ENCODE measurements around the gene FAM98A.

FAM98A gene

GRCh38 chr2:33607905-33608304, 8.8 kb upstream of the FAM98A start:
- H3K4me3 ChIP-seq (ENCODE audit: low read length), result no peak overlapping the region
- TF ChIP-seq, protein P1, sequence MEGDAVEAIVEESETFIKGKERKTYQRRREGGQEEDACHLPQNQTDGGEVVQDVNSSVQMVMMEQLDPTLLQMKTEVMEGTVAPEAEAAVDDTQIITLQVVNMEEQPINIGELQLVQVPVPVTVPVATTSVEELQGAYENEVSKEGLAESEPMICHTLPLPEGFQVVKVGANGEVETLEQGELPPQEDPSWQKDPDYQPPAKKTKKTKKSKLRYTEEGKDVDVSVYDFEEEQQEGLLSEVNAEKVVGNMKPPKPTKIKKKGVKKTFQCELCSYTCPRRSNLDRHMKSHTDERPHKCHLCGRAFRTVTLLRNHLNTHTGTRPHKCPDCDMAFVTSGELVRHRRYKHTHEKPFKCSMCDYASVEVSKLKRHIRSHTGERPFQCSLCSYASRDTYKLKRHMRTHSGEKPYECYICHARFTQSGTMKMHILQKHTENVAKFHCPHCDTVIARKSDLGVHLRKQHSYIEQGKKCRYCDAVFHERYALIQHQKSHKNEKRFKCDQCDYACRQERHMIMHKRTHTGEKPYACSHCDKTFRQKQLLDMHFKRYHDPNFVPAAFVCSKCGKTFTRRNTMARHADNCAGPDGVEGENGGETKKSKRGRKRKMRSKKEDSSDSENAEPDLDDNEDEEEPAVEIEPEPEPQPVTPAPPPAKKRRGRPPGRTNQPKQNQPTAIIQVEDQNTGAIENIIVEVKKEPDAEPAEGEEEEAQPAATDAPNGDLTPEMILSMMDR (IDR thresholded peaks at IDR 0.05; ENCODE audit: insufficient read depth, low read depth, low read length, missing control alignments), result no peak

GRCh38 chr2:33607251-33607721, 8.2 kb upstream of the FAM98A start:
- DNase-seq (ENCODE audit: low read depth), result no peak
- H3K4me3 ChIP-seq (ENCODE audit: low read length), result no peak overlapping the region
- TF ChIP-seq, protein P1 (IDR thresholded peaks at IDR 0.05; ENCODE audit: insufficient read depth, low read depth, low read length, missing control alignments), result no peak

More at GRCh38 chr2:33607905-33608304, 8.8 kb upstream of the FAM98A start:
- no peak for DNase-seq (ENCODE audit: low read depth)

DNA sequence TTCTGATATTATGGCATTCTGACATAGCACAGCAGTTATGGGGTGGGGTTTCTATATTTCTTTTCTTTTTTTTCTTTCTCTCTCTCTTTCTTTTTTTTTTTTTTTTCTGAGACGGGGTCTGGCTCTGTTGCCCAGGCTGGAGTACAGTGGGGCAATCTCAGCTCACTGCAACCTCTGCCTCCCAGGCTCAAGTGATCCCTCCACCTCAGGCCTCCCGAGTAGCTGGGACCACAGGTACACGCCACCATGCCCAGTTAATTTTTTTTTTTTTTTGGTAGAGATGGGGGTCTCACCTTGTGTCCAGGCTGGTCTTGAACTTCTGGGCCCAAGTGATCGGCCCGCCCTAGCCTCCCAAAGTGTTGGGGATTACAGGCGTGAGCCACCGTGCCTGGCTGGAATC, 7.5 kb upstream of the FAM98A start:
- DNase-seq (ENCODE audit: low read depth), result no peak
- TF ChIP-seq, protein P1 (IDR thresholded peaks at IDR 0.05; ENCODE audit: insufficient read depth, low read depth, low read length, missing control alignments), result no peak
- H3K4me3 ChIP-seq (ENCODE audit: low read length), result no peak overlapping the region

GRCh38 chr2:33606100-33606499, 7.0 kb upstream of the FAM98A start:
- TF ChIP-seq, protein P1 (IDR thresholded peaks at IDR 0.05; ENCODE audit: insufficient read depth, low read depth, low read length, missing control alignments), result no peak
- DNase-seq (ENCODE audit: low read depth), result no peak
- H3K4me3 ChIP-seq (ENCODE audit: low read length), result no peak overlapping the region

DNA sequence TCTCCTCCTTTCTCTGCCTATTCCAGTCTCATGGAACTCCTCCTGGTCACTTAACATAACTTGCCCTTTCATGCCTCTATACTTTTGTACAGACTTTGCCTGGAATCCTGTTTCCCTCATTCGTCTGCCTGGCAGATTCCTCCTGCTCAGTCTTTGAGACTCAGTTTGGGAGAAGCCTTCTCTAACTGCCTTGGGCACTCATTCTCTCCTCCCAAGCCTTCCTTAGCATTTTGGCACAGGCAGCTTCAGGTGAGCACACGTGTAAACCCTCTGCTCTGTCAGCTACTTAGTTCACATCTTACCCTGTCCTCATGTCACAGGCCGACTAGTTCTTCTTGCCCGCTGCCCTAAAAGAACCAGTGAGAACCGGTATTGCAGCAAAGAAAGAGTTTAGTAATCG, 6.0 kb upstream of the FAM98A start:
- TF ChIP-seq, protein P1 (IDR thresholded peaks at IDR 0.05; ENCODE audit: insufficient read depth, low read depth, low read length, missing control alignments), result no peak
- DNase-seq (ENCODE audit: low read depth), result peak; percentile 25

GRCh38 chr2:33603416-33603815, 4.3 kb upstream of the FAM98A start:
- TF ChIP-seq, protein P1 (IDR thresholded peaks at IDR 0.05; ENCODE audit: insufficient read depth, low read depth, low read length, missing control alignments), result no peak
- no peak overlapping the region for H3K4me3 ChIP-seq (ENCODE audit: low read length)
- no peak for DNase-seq (ENCODE audit: low read depth)

More for the DNA sequence above, 6.0 kb upstream of the FAM98A start:
- H3K4me3 ChIP-seq (ENCODE audit: low read length), result no peak overlapping the region

GRCh38 chr2:33602201-33602830, 3.2 kb upstream of the FAM98A start:
- no peak overlapping the region for H3K4me3 ChIP-seq (ENCODE audit: low read length)
- TF ChIP-seq, protein P1 (IDR thresholded peaks at IDR 0.05; ENCODE audit: insufficient read depth, low read depth, low read length, missing control alignments), result no peak
- DNase-seq (ENCODE audit: low read depth), result peak; percentile 8

Data from epithelial cell of esophagus (primary cell).